Neural cell (in vitro differentiated cells): Measurements from ENCODE around the gene RGS16. TPM values are rescaled to one million over a fixed set of nuclear protein-coding genes. Genes with fewer than 3 reads are reported as not detected.

Experiments
- H2AFZ ChIP-seq: fragments of 200-600, 300-800 bp; sonication (generic), shearing (Covaris generic); 2 replicates; pipeline ENCODE4 v1.6.0; 2014; ENCODE audit warnings: low read depth, mild to moderate bottlenecking, antibody characterized with exemption, low read length, moderate library complexity
- H3F3A ChIP-seq: fragments of 200-600 bp; shearing (Covaris generic); 2 replicates; pipeline ENCODE4 v1.6.1; 2016; ENCODE audit warnings: mild to moderate bottlenecking, moderate library complexity, mixed read lengths, antibody characterized with exemption, low read length; ENCODE audit not compliant: insufficient read depth, poor library complexity, severe bottlenecking
- H3K27ac ChIP-seq: fragments of 200-600, 300-800 bp; sonication (generic), shearing (Covaris generic); 2 replicates; pipeline ENCODE4 v1.5.1; 2014; ENCODE audit warnings: mild to moderate bottlenecking, low read length, moderate library complexity
- H3K27me3 ChIP-seq: fragments of 300-800, 200-600 bp; sonication (generic), shearing (Covaris generic); 2 replicates; pipeline ENCODE4 v1.6.0; 2014; ENCODE audit warnings: mild to moderate bottlenecking, low read depth, low read length, moderate library complexity; ENCODE audit not compliant: insufficient read depth
- H3K36me3 ChIP-seq: fragments of 300-800, 200-600 bp; sonication (generic), shearing (Covaris generic); 2 replicates; pipeline ENCODE4 v1.5.1; 2014; ENCODE audit warnings: mild to moderate bottlenecking, antibody characterized with exemption, low read length, moderate library complexity; ENCODE audit not compliant: insufficient read depth
- H3K4me2 ChIP-seq: fragments of 300-800, 200-600 bp; sonication (generic), shearing (Covaris generic); 2 replicates; pipeline ENCODE4 v1.6.0; 2014; ENCODE audit warnings: mild to moderate bottlenecking, low read length
- H3K4me3 ChIP-seq: fragments of 300-800, 200-600 bp; sonication (generic), shearing (Covaris generic); 2 replicates; pipeline ENCODE4 v1.5.1; 2014; ENCODE audit warnings: mild to moderate bottlenecking, low read length, moderate library complexity
- H3K79me2 ChIP-seq: fragments of 200-600 bp; shearing (Covaris generic); replicated peaks from 2 replicates; pipeline ENCODE4 v1.6.0; 2014; ENCODE audit warnings: mild to moderate bottlenecking, low read length, moderate library complexity; ENCODE audit not compliant: insufficient read depth
- H3K9ac ChIP-seq: fragments of 300-800, 200-600 bp; sonication (generic), shearing (Covaris generic); 2 replicates; pipeline ENCODE4 v1.6.1; 2016; ENCODE audit warnings: mild to moderate bottlenecking, low read length, mixed read lengths
- H3K9me2 ChIP-seq: fragments of 200-600 bp; shearing (Covaris generic); 2 replicates; pipeline ENCODE4 v1.6.1; 2016; ENCODE audit warnings: mild to moderate bottlenecking, low read length, mixed read lengths; ENCODE audit not compliant: insufficient read depth
- H3K9me3 ChIP-seq: fragments of 200-600, 300-800 bp; sonication (generic), shearing (Covaris generic); 2 replicates; pipeline ENCODE4 v1.6.1; 2016; ENCODE audit warnings: mild to moderate bottlenecking, mixed run types, low read length, moderate library complexity, mixed read lengths
- H4K20me1 ChIP-seq: fragments of 200-600 bp; shearing (Covaris generic); 2 replicates; pipeline ENCODE4 v1.6.1; 2016; ENCODE audit warnings: mild to moderate bottlenecking, mixed run types; ENCODE audit not compliant: insufficient read depth
- CTCF ChIP-seq: fragments of 450-650 bp; IDR thresholded peaks from 2 replicates; pipeline ENCODE4 v1.5.1; 2014; ENCODE audit warnings: antibody characterized with exemption, mild to moderate bottlenecking, moderate library complexity; ENCODE audit not compliant: poor library complexity, severe bottlenecking
- EP300 ChIP-seq: fragments of 450-650 bp; conservative IDR thresholded peaks from 2 replicates; pipeline ENCODE4 v1.6.1; 2014; ENCODE audit warnings: antibody characterized with exemption, mild to moderate bottlenecking, moderate library complexity; ENCODE audit not compliant: poor library complexity, severe bottlenecking
- EZH2 ChIP-seq: fragments of 200-600, 300-800 bp; shearing (Covaris generic), sonication (generic); IDR thresholded peaks from 2 replicates; pipeline ENCODE4 v1.6.1; 2014; ENCODE audit warnings: antibody characterized with exemption, low read length, borderline replicate concordance, mild to moderate bottlenecking; ENCODE audit not compliant: insufficient read depth, poor library complexity, severe bottlenecking
- MXI1 ChIP-seq: fragments of 450-650 bp; conservative IDR thresholded peaks from 2 replicates; pipeline ENCODE4 v1.6.1; 2014; ENCODE audit warnings: antibody characterized with exemption, mild to moderate bottlenecking; ENCODE audit not compliant: poor library complexity, severe bottlenecking
- POLR2AphosphoS5 ChIP-seq: IDR thresholded peaks from 2 replicates; pipeline ENCODE4 v1.6.1; 2012
- RAD21 ChIP-seq: fragments of 450-650 bp; conservative IDR thresholded peaks from 2 replicates; pipeline ENCODE4 v1.6.1; 2014; ENCODE audit warnings: antibody characterized with exemption, mild to moderate bottlenecking, moderate library complexity
- REST ChIP-seq: IDR thresholded peaks from 2 replicates; pipeline ENCODE4 v1.6.1; 2012; ENCODE audit warnings: borderline replicate concordance
- SMC3 ChIP-seq: fragments of 450-650 bp; conservative IDR thresholded peaks from 2 replicates; pipeline ENCODE4 v1.6.1; 2014; ENCODE audit warnings: antibody characterized with exemption, mild to moderate bottlenecking, moderate library complexity; ENCODE audit not compliant: poor library complexity
- TAF1 ChIP-seq: IDR thresholded peaks from 2 replicates; pipeline ENCODE4 v1.6.1; 2012; ENCODE audit warnings: low read depth
- polyA plus RNA-seq: library from polyadenylated mRNA; depleted of rRNA; stranded (reverse); fragments of >200 nt; gene quantifications from 2 replicates; pipeline ENCODE4 v1.2.3, GENCODE V29; 2014

RGS16 gene
- polyA plus RNA-seq, 1 donor from 2014 or later, result 1.1 TPM

GRCh38 chr1:182595641-182596240 is 8.4 kb downstream of the RGS16 start:
- H3K9me2 ChIP-seq, result no peaks in the 10 kb centered on the region
- no peaks in the 10 kb centered on the region for H3K79me2 ChIP-seq
- no peak overlapping the region for H3K4me3 ChIP-seq
- no peaks in the 10 kb centered on the region for H3K27me3 ChIP-seq
- no peaks in the 10 kb centered on the region for H3F3A ChIP-seq
- no peaks in the 10 kb centered on the region for H3K9me3 ChIP-seq
- H4K20me1 ChIP-seq, result no peaks in the 10 kb centered on the region
- no peak overlapping the region for H3K27ac ChIP-seq
- no peaks in the 10 kb centered on the region for H3K36me3 ChIP-seq
- no peak overlapping the region for H3K9ac ChIP-seq
- H2AFZ ChIP-seq, result no peak overlapping the region
- TF ChIP-seq RAD21, result peak; percentile 49
- peak; percentile 65 for TF ChIP-seq SMC3
- no peak for TF ChIP-seq MXI1
- TF ChIP-seq EZH2, result no peak
- no peak for TF ChIP-seq TAF1
- peak; percentile 67 for TF ChIP-seq CTCF
- H3K4me2 ChIP-seq, result no peak overlapping the region

- H4K20me1 ChIP-seq, result no peaks in the 10 kb centered on the region
- no peaks in the 10 kb centered on the region for H3K79me2 ChIP-seq
- H3K27me3 ChIP-seq, result no peaks in the 10 kb centered on the region
- H3K4me2 ChIP-seq, result no peak overlapping the region
- no peaks in the 10 kb centered on the region for H3F3A ChIP-seq
- no peak overlapping the region for H2AFZ ChIP-seq
- no peak overlapping the region for H3K4me3 ChIP-seq
- peaks cover 5% of the 10 kb centered on the region for H3K9me3 ChIP-seq
- TF ChIP-seq EP300 (no peak), SMC3 (no peak), TAF1 (no peak), REST (no peak), RAD21 (no peak), POLR2AphosphoS5 (no peak)
- H3K9me2 ChIP-seq, result no peaks in the 10 kb centered on the region
- H3K36me3 ChIP-seq, result no peaks in the 10 kb centered on the region
- no peak overlapping the region for H3K27ac ChIP-seq
- no peak overlapping the region for H3K9ac ChIP-seq
These were observed 14.3 kb downstream of the RGS16 start for GRCh38 chr1:182589931-182590330.
